GM06990 (cell line): ENCODE data around the gene KRT35.

Experiments
- DNase-seq: peaks from one replicate; pipeline ENCODE4 v3.0.0-alpha.2; 2011; ENCODE audit not compliant: insufficient read length; ENCODE audit errors: extremely low read depth
- H3K27me3 ChIP-seq: replicated peaks from 2 replicates; pipeline ENCODE4 v1.6.0; 2011; ENCODE audit warnings: low read length; ENCODE audit not compliant: control insufficient read depth, insufficient read depth
- H3K36me3 ChIP-seq: 2 replicates; pipeline ENCODE4 v1.5.1; 2011; ENCODE audit warnings: low read length; ENCODE audit not compliant: control insufficient read depth, insufficient read depth
- H3K4me3 ChIP-seq: replicated peaks from 2 replicates; pipeline ENCODE4 v1.5.1; 2011; ENCODE audit warnings: low read depth, mild to moderate bottlenecking, control low read depth, low read length
- CTCF ChIP-seq: IDR thresholded peaks from 2 replicates; pipeline ENCODE4 v1.5.1; 2011; ENCODE audit warnings: low read length, control low read depth, mild to moderate bottlenecking, inconsistent platforms; ENCODE audit not compliant: insufficient read depth, poor library complexity, severe bottlenecking

Gene KRT35

GRCh38 chr17:41520821-41521521 lies 40.0 kb upstream of the KRT35 start:
- no peak for DNase-seq
- H3K27me3 ChIP-seq = no peaks in the 10 kb centered on the region; the same call in none of the 2 replicates
- no peak for TF ChIP-seq CTCF
- no peak overlapping the region for H3K4me3 ChIP-seq
- H3K36me3 ChIP-seq = no peaks in the 10 kb centered on the region

- no peaks in the 10 kb centered on the region for H3K36me3 ChIP-seq
- TF ChIP-seq CTCF = no peak
- H3K4me3 ChIP-seq = no peak overlapping the region
- H3K27me3 ChIP-seq = no peaks in the 10 kb centered on the region; the same call in 1 of the 2 replicates
- no peak for DNase-seq
Observed at GRCh38 chr17:41519501-41520224, 38.7 kb upstream of the KRT35 start.

GRCh38 chr17:41518789-41519449 lies 38.0 kb upstream of the KRT35 start, which contains the start of gene KRT15:
Gene KRT15 (minus strand): TSS chr17:41518890. CDS start chr17:41518827, 63 bp downstream.
- Histone ChIP-seq H3K4me3 (no peak within 1 kb of the TSS), H3K27me3 (no peaks in the 10 kb centered on the region; the same call in 1 of the 2 replicates), H3K36me3 (no peaks in the 10 kb centered on the region)
- DNase-seq = no peak
- no peak for TF ChIP-seq CTCF

- TF ChIP-seq CTCF = no peak
Observed at GRCh38 chr17:41518031-41518430, 37.1 kb upstream of the KRT35 start.

GRCh38 chr17:41516830-41517283 lies 35.9 kb upstream of the KRT35 start:
- Histone ChIP-seq H3K36me3 (no peaks in the 10 kb centered on the region), H3K4me3 (no peak overlapping the region)
- no peak for TF ChIP-seq CTCF

More at GRCh38 chr17:41518031-41518430, 37.1 kb upstream of the KRT35 start:
- DNase-seq = no peak
- no peak overlapping the region for H3K4me3 ChIP-seq
- H3K27me3 ChIP-seq = no peaks in the 10 kb centered on the region; the same call in 1 of the 2 replicates
- no peaks in the 10 kb centered on the region for H3K36me3 ChIP-seq

More at GRCh38 chr17:41516830-41517283, 35.9 kb upstream of the KRT35 start:
- H3K27me3 ChIP-seq = no peaks in the 10 kb centered on the region; the same call in 1 of the 2 replicates
- DNase-seq = no peak
